ENCODE measurements around the gene TMC2.

DNA sequence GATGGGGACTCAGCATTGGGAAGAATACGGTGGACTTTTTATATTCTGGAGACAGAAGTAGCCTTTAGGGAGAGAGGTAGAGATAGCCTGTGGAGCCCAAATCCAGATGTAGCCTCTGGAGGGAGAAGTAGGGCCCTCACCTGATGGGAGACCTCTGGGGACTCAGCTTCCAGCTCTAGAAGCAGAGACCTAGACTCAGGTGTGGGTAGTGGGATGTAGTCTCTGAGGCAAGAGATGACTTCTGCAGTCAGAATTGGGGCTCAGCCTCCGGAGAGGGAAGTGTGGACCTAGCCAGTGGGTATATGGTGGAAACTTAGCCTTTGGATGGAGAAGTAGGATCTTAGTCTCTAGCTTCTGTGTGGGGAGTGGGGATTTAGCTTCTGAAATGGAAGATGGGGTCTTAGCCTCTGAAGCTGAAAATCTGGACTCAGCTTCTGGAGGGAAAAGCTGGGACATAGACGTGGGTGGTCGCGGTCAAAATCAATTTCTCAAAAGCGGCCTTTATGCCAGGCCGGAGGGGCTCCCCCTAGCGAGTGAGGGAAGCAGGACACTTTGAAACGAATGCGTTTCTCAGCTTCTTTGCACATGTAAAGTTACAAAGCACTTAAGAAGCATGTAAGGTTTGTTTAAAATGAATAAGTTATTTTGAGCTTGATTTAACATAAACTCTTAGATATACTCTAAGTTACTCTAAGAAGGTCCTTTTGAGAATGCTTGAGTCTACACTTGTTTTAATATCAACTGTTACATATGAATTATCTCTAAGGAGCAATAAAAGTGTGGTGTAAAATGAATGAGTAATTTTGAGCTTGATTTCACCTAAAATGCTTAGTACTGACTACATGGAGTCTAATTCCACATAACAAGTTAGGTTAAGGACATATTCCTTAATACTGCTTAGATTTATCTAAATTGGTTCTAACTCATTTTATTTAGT is 14.7 kb upstream of the TMC2 start:
- TF ChIP-seq, protein P1, sequence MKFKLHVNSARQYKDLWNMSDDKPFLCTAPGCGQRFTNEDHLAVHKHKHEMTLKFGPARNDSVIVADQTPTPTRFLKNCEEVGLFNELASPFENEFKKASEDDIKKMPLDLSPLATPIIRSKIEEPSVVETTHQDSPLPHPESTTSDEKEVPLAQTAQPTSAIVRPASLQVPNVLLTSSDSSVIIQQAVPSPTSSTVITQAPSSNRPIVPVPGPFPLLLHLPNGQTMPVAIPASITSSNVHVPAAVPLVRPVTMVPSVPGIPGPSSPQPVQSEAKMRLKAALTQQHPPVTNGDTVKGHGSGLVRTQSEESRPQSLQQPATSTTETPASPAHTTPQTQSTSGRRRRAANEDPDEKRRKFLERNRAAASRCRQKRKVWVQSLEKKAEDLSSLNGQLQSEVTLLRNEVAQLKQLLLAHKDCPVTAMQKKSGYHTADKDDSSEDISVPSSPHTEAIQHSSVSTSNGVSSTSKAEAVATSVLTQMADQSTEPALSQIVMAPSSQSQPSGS (IDR thresholded peaks at IDR 0.05; ENCODE audit: low read length), result no peak
- no peak for TF ChIP-seq YY1 (IDR thresholded peaks at IDR 0.05; ENCODE audit: low read depth, low read length)

Measured in H1 (cell line).